Measurements from ENCODE around the gene CRHR2.

The CRHR2 gene

DNA sequence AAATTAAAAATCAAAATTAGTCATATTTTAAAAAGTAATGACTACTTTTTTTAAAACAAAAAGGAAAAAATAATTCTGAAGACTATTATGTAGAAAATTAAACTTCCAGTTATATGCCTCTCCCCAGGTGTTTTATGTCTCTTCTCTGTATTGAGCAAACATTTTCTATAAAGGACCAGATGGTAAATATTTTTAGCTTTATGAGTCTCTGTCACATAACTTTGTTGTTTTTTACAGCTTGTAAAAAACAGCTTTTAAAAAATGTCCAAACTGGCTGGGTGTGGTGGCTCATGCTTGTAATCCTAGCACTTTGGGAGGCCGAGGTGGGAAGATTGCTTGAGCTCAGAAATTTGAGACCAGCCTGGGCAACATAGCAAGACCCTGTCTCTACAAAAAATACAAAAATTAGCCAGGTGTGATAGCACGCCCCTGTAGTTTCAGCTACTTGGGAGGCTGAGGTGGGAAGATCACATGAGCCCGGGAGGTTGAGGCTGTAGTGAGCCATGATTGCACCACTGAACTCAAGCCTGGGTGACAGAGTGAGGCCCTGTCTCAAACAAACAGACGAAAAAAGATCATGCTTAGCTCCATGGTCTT is 64.1 kb downstream of the CRHR2 start:
- no peak for DNase-seq (ENCODE audit: low spot score)

DNA sequence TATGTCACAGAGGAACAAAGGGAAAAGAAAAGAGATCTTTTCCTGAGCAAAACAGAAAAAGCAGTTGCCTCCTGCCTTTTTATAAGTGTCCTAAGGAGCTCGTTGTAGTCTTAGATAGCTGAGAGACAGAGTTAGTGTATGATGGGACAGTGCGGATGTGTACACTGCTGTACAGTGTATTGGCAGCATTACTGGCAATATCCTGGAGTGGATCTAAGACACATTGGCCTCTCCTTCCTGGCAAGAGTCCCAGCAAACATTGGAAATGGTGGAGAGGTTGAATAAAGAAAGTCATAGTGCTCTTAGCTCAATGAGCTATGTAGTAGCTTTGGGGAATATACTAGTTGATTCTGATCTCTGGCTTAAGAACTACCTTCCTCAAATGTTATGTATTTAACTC is 64.9 kb downstream of the CRHR2 start:
- DNase-seq (ENCODE audit: low spot score): no peak

DNA sequence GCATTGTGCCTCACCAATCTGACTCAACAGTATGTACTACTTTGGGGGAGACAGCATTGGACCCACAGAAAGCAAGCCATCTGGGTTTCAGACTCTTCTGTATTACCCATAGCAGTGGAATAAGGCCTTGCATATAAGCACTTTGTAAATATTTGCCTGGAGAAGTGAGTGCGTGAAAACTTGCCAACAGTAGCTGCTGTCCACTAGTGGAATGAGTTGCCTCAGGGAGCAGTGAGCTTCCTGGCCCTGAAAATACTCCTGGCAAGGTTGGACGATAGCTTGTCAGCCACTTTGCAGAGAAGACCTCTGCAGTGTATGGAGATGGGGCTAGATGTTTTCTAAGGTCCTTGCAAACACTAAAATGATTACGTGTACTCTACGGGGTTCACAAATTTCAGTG is 65.9 kb downstream of the CRHR2 start:
- DNase-seq (ENCODE audit: low spot score): no peak

DNA sequence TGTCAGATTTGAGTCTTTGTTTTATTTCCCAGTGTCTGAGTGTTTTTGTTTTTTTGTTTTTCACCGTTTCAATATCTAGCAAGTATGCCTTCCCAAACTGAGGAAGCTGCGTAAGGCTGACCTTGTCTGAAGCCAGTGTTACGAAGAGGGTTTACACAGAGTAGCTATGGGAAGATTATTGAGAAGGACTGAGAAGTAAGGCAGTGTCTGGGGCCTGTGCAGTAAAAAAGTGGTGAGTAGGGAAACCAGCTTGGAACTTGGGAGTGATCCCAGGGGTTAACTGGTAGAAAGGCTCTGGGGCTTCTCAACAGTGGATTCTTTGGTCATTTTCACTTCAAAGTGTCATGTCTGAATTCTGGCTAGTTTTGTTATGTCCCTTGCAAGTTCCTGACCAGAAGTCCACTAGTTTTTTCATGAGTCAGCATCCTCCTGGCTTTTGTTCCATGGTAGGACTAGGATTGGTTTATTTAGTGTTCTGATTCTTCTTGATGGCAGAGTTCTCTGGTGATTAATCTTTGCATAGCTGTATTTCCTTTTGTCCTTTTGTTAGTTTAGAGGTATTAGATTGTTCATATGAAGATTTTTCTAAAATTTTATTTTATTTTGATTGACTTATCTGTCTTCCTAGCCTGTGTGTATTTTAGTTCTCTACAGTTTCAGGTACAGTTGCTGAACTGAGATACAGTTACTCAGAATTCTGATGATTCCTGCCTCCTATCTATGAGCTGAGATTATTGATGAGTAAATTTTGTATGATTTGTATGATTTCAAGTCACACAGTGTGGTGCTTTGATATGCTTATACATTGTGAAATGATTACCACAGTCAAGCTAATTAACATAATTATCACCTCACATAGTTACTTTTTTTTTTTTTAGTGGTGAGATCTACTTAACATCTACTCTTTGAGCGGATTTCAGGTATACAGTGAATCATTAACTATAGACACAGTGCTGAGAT is 68.6 kb downstream of the CRHR2 start:
- DNase-seq (ENCODE audit: low spot score): no peak

DNA sequence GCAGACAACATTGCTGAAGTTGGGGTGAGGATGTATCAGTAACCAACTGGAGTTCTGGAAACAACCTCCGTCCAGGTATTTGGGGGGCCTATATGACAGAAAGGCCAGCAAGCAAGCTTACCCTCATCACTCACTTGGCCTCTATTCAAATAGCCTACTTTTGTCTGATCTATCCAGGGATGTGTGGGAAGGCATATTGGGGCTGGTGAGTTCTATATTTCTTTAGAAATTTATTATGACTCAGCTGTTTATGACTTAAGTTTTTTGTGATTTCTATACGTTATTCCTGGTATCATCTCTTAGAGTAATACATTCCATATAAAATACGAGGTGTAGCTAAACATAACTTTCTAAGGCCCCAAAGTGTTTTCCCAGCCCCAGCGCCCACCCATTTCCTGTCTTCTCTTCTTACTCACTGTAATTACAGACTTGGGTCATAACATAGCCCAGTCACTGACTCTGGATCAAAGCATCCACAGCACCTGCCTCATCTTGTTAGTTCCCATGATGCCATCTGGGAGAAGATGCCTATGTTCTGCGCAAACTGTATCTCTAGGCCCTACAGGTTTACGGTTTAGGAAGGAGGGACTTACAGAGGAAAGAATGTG is 69.5 kb downstream of the CRHR2 start:
- no peak for DNase-seq (ENCODE audit: low spot score)

DNA sequence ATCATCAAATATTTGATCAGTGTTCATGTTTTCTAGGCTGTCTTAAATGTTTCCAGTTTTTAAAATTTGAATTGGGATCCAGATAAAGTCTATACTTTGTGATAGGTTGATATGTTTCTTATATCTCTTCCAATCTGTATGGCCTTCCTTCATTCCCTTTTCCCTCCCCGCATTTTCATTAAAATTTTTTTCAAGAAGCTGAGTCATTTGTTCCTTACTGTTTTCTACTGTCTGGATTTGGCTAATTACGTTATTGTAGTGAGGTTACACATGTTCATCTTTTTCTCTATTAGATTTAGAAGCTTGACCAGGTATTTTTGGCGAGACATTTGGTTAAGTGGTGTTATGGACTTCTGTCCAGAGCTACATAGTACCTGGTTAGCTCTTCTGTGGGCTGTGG is 76.4 kb downstream of the CRHR2 start:
- no peak for DNase-seq (ENCODE audit: low spot score)

DNA sequence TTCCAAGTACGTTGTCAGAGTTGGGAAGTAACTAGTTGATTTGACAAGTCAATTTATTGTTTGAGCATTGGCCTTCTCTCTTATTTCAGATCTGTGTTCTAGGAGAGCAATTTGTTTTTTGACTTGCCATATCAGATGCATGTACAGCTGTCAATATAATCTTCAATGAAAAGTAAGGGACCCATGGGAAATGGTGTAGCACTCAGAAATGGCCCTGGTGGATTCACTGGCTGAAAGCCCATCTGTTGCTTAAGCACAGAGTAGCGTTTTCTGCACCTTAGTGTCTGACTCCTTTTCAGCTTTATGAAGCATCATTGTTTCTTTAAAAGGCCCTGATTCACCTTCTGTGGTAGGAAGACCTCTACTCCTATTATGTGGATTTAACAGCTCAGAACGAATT is 77.4 kb downstream of the CRHR2 start:
- no peak for DNase-seq (ENCODE audit: low spot score)

Measured in cerebellar cortex (tissue), 1 donor.